Smooth muscle cell (in vitro differentiated cells): Measurements from ENCODE around the gene OPN5. TPM values are rescaled to one million over a fixed set of nuclear protein-coding genes. Genes with fewer than 3 reads are reported as not detected.

Source experiments
- DNase-seq: peaks from one replicate; lab custom pipeline; 2025; ENCODE audit not compliant: unreplicated experiment; lab: John Stamatoyannopoulos, UW
- H2AFZ ChIP-seq: fragments of 200-600 bp; sonication (generic); 2 replicates; pipeline ENCODE4 v1.6.0; 2016; ENCODE audit warnings: antibody characterized with exemption, low read depth, mild to moderate bottlenecking
- H3F3A ChIP-seq: fragments of 200-600 bp; sonication (generic); 2 replicates; pipeline ENCODE4 v1.6.0; 2017; ENCODE audit warnings: antibody characterized with exemption, low read depth
- H3K27ac ChIP-seq: fragments of 200-600 bp; sonication (generic); 2 replicates; pipeline ENCODE4 v1.5.1; 2016; ENCODE audit warnings: low read depth, mild to moderate bottlenecking
- H3K27me3 ChIP-seq: fragments of 200-600 bp; sonication (generic); 2 replicates; pipeline ENCODE4 v1.6.1; 2016; ENCODE audit warnings: low read depth, mild to moderate bottlenecking
- H3K36me3 ChIP-seq: fragments of 200-600 bp; sonication (generic); 2 replicates; pipeline ENCODE4 v1.5.1; 2016; ENCODE audit warnings: low read depth
- H3K4me1 ChIP-seq: fragments of 200-600 bp; sonication (generic); 2 replicates; pipeline ENCODE4 v1.5.1; 2016; ENCODE audit warnings: low read depth
- H3K4me2 ChIP-seq: fragments of 200-600 bp; sonication (generic); 2 replicates; pipeline ENCODE4 v1.6.0; 2016; ENCODE audit warnings: mild to moderate bottlenecking
- H3K4me3 ChIP-seq: fragments of 200-600 bp; sonication (generic); 2 replicates; pipeline ENCODE4 v1.5.1; 2016; ENCODE audit warnings: mild to moderate bottlenecking
- H3K79me2 ChIP-seq: fragments of 200-600 bp; sonication (generic); 2 replicates; pipeline ENCODE4 v1.6.0; 2016; ENCODE audit warnings: low read depth, mild to moderate bottlenecking
- H3K9ac ChIP-seq: fragments of 200-600 bp; sonication (generic); 2 replicates; pipeline ENCODE4 v1.6.0; 2016; ENCODE audit warnings: low read depth
- H3K9me3 ChIP-seq: fragments of 200-600 bp; sonication (generic); replicated peaks from 2 replicates; pipeline ENCODE4 v1.5.1; 2016; ENCODE audit warnings: low read depth
- H4K20me1 ChIP-seq: fragments of 200-600 bp; sonication (generic); 2 replicates; pipeline ENCODE4 v1.6.0; 2016; ENCODE audit warnings: low read depth
- WGBS: methylation state at CpG from one replicate; pipeline ENCODE4 v1.1.7; 2016; ENCODE audit warnings: low lambda C conversion rate; 5-methylcytosine and 5-hydroxymethylcytosine counted together
- polyA plus RNA-seq: library from polyadenylated mRNA; unstranded; fragments of >200 nt; fragmentation: Nextera tagmentation; extraction: Ambion mirVana; gene quantifications from 2 replicates; pipeline ENCODE4 v1.2.1, GENCODE V29; 2016
- total RNA-seq: library from RNA; depleted of rRNA; stranded (reverse); fragments of >200 nt; gene quantifications from 2 replicates; pipeline ENCODE4 v1.2.3, GENCODE V29; 2014
- TF ChIP-seq, protein P1 (sequence below): fragments of 200-600 bp; sonication (generic); IDR thresholded peaks from 2 replicates; pipeline ENCODE4 v1.5.1; 2017; ENCODE audit warnings: borderline replicate concordance, mild to moderate bottlenecking, antibody characterized with exemption; ENCODE audit not compliant: insufficient read depth, poor library complexity, severe bottlenecking

The OPN5 gene
- total and polyA plus RNA-seq, 2 experiments from 2014 or later, result not detected

GRCh38 chr6:47769982-47770381, 11.8 kb upstream of the OPN5 start:
- H3K4me2 ChIP-seq, result no peak overlapping the region
- no peak overlapping the region for H3K9ac ChIP-seq
- H3K27me3 ChIP-seq, result no peaks in the 10 kb centered on the region
- no peak overlapping the region for H2AFZ ChIP-seq
- H3K79me2 ChIP-seq, result no peaks in the 10 kb centered on the region
- no peaks in the 10 kb centered on the region for H3K9me3 ChIP-seq
- TF ChIP-seq, protein P1, sequence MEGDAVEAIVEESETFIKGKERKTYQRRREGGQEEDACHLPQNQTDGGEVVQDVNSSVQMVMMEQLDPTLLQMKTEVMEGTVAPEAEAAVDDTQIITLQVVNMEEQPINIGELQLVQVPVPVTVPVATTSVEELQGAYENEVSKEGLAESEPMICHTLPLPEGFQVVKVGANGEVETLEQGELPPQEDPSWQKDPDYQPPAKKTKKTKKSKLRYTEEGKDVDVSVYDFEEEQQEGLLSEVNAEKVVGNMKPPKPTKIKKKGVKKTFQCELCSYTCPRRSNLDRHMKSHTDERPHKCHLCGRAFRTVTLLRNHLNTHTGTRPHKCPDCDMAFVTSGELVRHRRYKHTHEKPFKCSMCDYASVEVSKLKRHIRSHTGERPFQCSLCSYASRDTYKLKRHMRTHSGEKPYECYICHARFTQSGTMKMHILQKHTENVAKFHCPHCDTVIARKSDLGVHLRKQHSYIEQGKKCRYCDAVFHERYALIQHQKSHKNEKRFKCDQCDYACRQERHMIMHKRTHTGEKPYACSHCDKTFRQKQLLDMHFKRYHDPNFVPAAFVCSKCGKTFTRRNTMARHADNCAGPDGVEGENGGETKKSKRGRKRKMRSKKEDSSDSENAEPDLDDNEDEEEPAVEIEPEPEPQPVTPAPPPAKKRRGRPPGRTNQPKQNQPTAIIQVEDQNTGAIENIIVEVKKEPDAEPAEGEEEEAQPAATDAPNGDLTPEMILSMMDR, result no peak
- no peak for DNase-seq
- no peaks in the 10 kb centered on the region for H3F3A ChIP-seq
- no peaks in the 10 kb centered on the region for H4K20me1 ChIP-seq
- H3K4me3 ChIP-seq, result no peak overlapping the region
- H3K36me3 ChIP-seq, result no peaks in the 10 kb centered on the region
- H3K27ac ChIP-seq, result no peak overlapping the region
- H3K4me1 ChIP-seq, result peaks cover 7% of the 10 kb centered on the region

- H3K4me1 ChIP-seq, result peaks cover 7% of the 10 kb centered on the region
- TF ChIP-seq, protein P1, result no peak
- no peak overlapping the region for H2AFZ ChIP-seq
- H4K20me1 ChIP-seq, result no peaks in the 10 kb centered on the region
- H3K4me3 ChIP-seq, result no peak overlapping the region
- H3K36me3 ChIP-seq, result no peaks in the 10 kb centered on the region
- no peak for DNase-seq
- no peak overlapping the region for H3K4me2 ChIP-seq
- H3K27me3 ChIP-seq, result no peaks in the 10 kb centered on the region
- no peaks in the 10 kb centered on the region for H3K79me2 ChIP-seq
- WGBS, result 93% methylated on average over 2 of the region's 2 CpGs
- no peaks in the 10 kb centered on the region for H3K9me3 ChIP-seq
- H3K27ac ChIP-seq, result no peak overlapping the region
- H3F3A ChIP-seq, result no peaks in the 10 kb centered on the region
- no peak overlapping the region for H3K9ac ChIP-seq
These were observed 9.5 kb upstream of the OPN5 start for GRCh38 chr6:47772359-47772758.

- no peaks in the 10 kb centered on the region for H3K9me3 ChIP-seq
- H4K20me1 ChIP-seq, result no peaks in the 10 kb centered on the region
- 87% methylated on average over 5 of the region's 5 CpGs for WGBS
- no peaks in the 10 kb centered on the region for H3K36me3 ChIP-seq
- H3K4me1 ChIP-seq, result peaks cover 7% of the 10 kb centered on the region
- no peak overlapping the region for H3K4me2 ChIP-seq
- no peak overlapping the region for H3K27ac ChIP-seq
- DNase-seq, result no peak
- TF ChIP-seq, protein P1, result no peak
- no peak overlapping the region for H3K4me3 ChIP-seq
- H3K9ac ChIP-seq, result no peak overlapping the region
- H3K79me2 ChIP-seq, result no peaks in the 10 kb centered on the region
- H3F3A ChIP-seq, result no peaks in the 10 kb centered on the region
- no peak overlapping the region for H2AFZ ChIP-seq
- H3K27me3 ChIP-seq, result no peaks in the 10 kb centered on the region
These were observed 8.8 kb upstream of the OPN5 start for GRCh38 chr6:47773005-47773404.

GRCh38 chr6:47780510-47781356, 1.1 kb upstream of the OPN5 start:
- Histone ChIP-seq H4K20me1 (no peaks in the 10 kb centered on the region), H3F3A (no peaks in the 10 kb centered on the region), H3K27ac (no peak overlapping the region), H3K9ac (no peak overlapping the region), H3K4me3 (no peak overlapping the region), H3K4me1 (no peaks in the 10 kb centered on the region), H3K79me2 (no peaks in the 10 kb centered on the region), H3K9me3 (no peaks in the 10 kb centered on the region), H2AFZ (peak overlapping the region; percentile 23), H3K36me3 (no peaks in the 10 kb centered on the region), H3K27me3 (no peaks in the 10 kb centered on the region), H3K4me2 (peak overlapping the region; percentile 30)
- TF ChIP-seq, protein P1, result peak; percentile 60
- DNase-seq, result no peak
- WGBS, result 4% methylated on average over 6 of the region's 6 CpGs
